Panc1 (cell line): ENCODE results near the gene ITSN2. TPM values are rescaled to one million over a fixed set of nuclear protein-coding genes. Genes with fewer than 3 reads are reported as not detected.

Experiments
- ATAC-seq: fragments of 200-7000 bp; cut with Tn5 transposase; 2 replicates; pipeline ENCODE4 v1.9.1; 2020; ENCODE audit warnings: mild to moderate bottlenecking, moderate library complexity
- BruUV-seq: library from RNA; stranded (reverse); fragments of 400-500 nt; replicated peaks from 2 replicates; lab custom pipeline; 2021; lab: Mats Ljungman, UMichigan
- CTCF ChIA-PET: fragments of 300-600 bp; sonication (Branson Sonifier 250); formaldehyde crosslinking; loops from one replicate; lab custom pipeline; 2022; ENCODE audit warnings: antibody characterized with exemption; lab: Charles Lee
- POLR2A ChIA-PET: fragments of 300-600 bp; sonication (Branson Sonifier 250); formaldehyde crosslinking; loops from one replicate; lab custom pipeline; 2022; ENCODE audit warnings: antibody characterized with exemption; lab: Charles Lee
- DNase-seq: peaks from one replicate; pipeline ENCODE4 v3.0.0-alpha.2; 2010; ENCODE audit warnings: low read depth, low spot score
- H3K27ac ChIP-seq: 2 replicates; pipeline ENCODE4 v1.5.1; 2011; ENCODE audit warnings: mild to moderate bottlenecking, low read length, inconsistent platforms
- H3K27me3 ChIP-seq: fragments of 200-500 bp; sonication (Bioruptor generic); 2 replicates; pipeline ENCODE4 v1.6.0; 2014; ENCODE audit warnings: low read length, inconsistent platforms; ENCODE audit not compliant: control insufficient read depth, insufficient read depth
- H3K36me3 ChIP-seq: fragments of 200-500 bp; sonication (Bioruptor generic); 2 replicates; pipeline ENCODE4 v1.5.1; 2014; ENCODE audit warnings: inconsistent platforms, mild to moderate bottlenecking, low read length, moderate library complexity; ENCODE audit not compliant: control insufficient read depth, insufficient read depth
- H3K4me1 ChIP-seq: 2 replicates; pipeline ENCODE4 v1.5.1; 2011; ENCODE audit warnings: inconsistent platforms, mild to moderate bottlenecking, low read length, moderate library complexity; ENCODE audit not compliant: control insufficient read depth, insufficient read depth
- H3K4me3 ChIP-seq, 2 experiments: 2 replicates each; pipeline ENCODE4 v1.5.1; 2011 to 2012; ENCODE audit warnings: low read depth in 2 of 2, low read length in 2 of 2, mild to moderate bottlenecking in 2 of 2, inconsistent platforms in 1 of 2, moderate library complexity in 1 of 2
- H3K9me3 ChIP-seq: fragments of 200-500 bp; sonication (Bioruptor generic); 2 replicates; pipeline ENCODE4 v1.5.1; 2014; ENCODE audit warnings: low read depth, mild to moderate bottlenecking, inconsistent platforms, low read length, moderate library complexity; ENCODE audit not compliant: control insufficient read depth, insufficient read depth
- POLR2AphosphoS5 ChIP-seq: IDR thresholded peaks from 2 replicates; pipeline ENCODE4 v1.6.1; 2012; ENCODE audit warnings: mild to moderate bottlenecking, low read depth, low read length, moderate library complexity
- SIN3A ChIP-seq: IDR thresholded peaks from 2 replicates; pipeline ENCODE4 v1.6.1; 2012; ENCODE audit warnings: low read depth, mild to moderate bottlenecking, low read length, moderate library complexity, borderline replicate concordance; ENCODE audit not compliant: insufficient read depth
- TCF7L2 ChIP-seq: IDR thresholded peaks from 2 replicates; pipeline ENCODE4 v1.6.1; 2011; ENCODE audit warnings: mild to moderate bottlenecking, low read depth, low read length, inconsistent platforms
- in situ Hi-C: cut with HindIII; loops from 2 replicates; pipeline ENCODE4 v1.10.0; 2016; ENCODE audit warnings: low sequenced_read_pairs, low pct_unique_long_range_greater_than_20kb
- intact Hi-C: fragments of 100-400 bp; cut with micrococcal nuclease; formaldehyde crosslinking; loops from one replicate; pipeline ENCODE4 v1.10.0; 2022; ENCODE audit not compliant: unreplicated experiment
- total RNA-seq: library from RNA; stranded (reverse); gene quantifications from one replicate; pipeline ENCODE4 v1.2.1, GENCODE V29; 2021; ENCODE audit not compliant: unreplicated experiment
- TF ChIP-seq, protein P1 (sequence below), 2 experiments: IDR thresholded peaks; 2 replicates each; pipeline ENCODE4 v1.6.1; 2011 to 2012; ENCODE audit warnings: low read depth in 2 of 2, control low read depth in 1 of 2, low read length in 1 of 2, mild to moderate bottlenecking in 1 of 2, moderate library complexity in 1 of 2; ENCODE audit not compliant: insufficient read depth in 1 of 2
- TF ChIP-seq, protein P2 (sequence below): fragments of 450-650 bp; IDR thresholded peaks from 2 replicates; pipeline ENCODE4 v1.5.1; 2017; ENCODE audit warnings: mild to moderate bottlenecking

Gene ITSN2
- total RNA-seq, 1 experiment from 2014 or later = 57.7 TPM

DNA sequence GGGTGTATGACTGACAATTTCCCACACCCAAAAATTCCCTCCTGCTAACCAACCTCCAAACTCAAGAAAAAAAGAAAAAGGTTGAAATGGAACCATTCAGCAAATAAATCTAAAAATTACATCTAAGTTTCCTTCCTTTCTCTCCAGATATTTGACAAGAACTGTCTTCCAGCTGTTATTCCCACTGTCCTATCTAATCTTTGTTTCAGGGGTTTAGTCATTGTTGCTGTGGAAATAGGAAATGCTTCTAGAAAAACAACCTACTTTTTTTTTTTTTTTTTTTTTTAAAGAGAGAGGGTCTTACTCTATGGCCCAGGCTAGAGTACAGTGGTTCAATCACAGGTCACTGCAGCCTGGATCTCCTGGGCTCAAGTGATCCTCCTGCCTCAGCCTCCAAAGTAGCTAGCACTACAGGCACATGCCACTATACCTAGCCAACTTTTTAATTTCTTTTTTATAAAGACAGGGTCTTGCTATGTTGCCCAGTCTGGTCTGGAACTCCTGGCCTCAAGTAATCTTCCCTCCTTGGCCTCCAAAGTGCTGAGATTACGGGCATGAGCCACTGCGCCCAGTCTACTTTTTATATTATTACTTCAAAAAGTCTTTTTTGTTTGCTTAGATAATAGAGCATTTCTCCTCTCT lies 88.1 kb downstream of the ITSN2 start:
- H3K27me3 ChIP-seq = no peaks in the 10 kb centered on the region
- ChIA-PET CTCF (no interaction called here), POLR2A (interaction anchor here (0.6 kb wide), 1 partner anchor 65 kb away, joined by 3 read pairs; no protein-coding TSS in a partner anchor)
- H3K36me3 ChIP-seq = peaks cover 29% of the 10 kb centered on the region
- ATAC-seq (no peak), DNase-seq (no peak)
- no peak overlapping the region for H3K27ac ChIP-seq
- no TSS peak for BruUV-seq
- in situ Hi-C loops (no loop called here), intact Hi-C loops (no loop called here)
- no peaks in the 10 kb centered on the region for H3K4me1 ChIP-seq
- TF ChIP-seq, protein P1, sequence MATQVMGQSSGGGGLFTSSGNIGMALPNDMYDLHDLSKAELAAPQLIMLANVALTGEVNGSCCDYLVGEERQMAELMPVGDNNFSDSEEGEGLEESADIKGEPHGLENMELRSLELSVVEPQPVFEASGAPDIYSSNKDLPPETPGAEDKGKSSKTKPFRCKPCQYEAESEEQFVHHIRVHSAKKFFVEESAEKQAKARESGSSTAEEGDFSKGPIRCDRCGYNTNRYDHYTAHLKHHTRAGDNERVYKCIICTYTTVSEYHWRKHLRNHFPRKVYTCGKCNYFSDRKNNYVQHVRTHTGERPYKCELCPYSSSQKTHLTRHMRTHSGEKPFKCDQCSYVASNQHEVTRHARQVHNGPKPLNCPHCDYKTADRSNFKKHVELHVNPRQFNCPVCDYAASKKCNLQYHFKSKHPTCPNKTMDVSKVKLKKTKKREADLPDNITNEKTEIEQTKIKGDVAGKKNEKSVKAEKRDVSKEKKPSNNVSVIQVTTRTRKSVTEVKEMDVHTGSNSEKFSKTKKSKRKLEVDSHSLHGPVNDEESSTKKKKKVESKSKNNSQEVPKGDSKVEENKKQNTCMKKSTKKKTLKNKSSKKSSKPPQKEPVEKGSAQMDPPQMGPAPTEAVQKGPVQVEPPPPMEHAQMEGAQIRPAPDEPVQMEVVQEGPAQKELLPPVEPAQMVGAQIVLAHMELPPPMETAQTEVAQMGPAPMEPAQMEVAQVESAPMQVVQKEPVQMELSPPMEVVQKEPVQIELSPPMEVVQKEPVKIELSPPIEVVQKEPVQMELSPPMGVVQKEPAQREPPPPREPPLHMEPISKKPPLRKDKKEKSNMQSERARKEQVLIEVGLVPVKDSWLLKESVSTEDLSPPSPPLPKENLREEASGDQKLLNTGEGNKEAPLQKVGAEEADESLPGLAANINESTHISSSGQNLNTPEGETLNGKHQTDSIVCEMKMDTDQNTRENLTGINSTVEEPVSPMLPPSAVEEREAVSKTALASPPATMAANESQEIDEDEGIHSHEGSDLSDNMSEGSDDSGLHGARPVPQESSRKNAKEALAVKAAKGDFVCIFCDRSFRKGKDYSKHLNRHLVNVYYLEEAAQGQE (IDR thresholded peaks at IDR 0.05; ENCODE audit: insufficient read depth in 1 of 2, low read depth in 2 of 2, low read length in 1 of 2) = no peak
- TF ChIP-seq, protein P2, sequence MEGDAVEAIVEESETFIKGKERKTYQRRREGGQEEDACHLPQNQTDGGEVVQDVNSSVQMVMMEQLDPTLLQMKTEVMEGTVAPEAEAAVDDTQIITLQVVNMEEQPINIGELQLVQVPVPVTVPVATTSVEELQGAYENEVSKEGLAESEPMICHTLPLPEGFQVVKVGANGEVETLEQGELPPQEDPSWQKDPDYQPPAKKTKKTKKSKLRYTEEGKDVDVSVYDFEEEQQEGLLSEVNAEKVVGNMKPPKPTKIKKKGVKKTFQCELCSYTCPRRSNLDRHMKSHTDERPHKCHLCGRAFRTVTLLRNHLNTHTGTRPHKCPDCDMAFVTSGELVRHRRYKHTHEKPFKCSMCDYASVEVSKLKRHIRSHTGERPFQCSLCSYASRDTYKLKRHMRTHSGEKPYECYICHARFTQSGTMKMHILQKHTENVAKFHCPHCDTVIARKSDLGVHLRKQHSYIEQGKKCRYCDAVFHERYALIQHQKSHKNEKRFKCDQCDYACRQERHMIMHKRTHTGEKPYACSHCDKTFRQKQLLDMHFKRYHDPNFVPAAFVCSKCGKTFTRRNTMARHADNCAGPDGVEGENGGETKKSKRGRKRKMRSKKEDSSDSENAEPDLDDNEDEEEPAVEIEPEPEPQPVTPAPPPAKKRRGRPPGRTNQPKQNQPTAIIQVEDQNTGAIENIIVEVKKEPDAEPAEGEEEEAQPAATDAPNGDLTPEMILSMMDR = no peak
- TF ChIP-seq POLR2AphosphoS5 = no peak
- no peak for TF ChIP-seq SIN3A
- no peak for TF ChIP-seq TCF7L2
- no peaks in the 10 kb centered on the region for H3K9me3 ChIP-seq
- no peak overlapping the region for H3K4me3 ChIP-seq

GRCh38 chr2:24269265-24269664 lies 91.1 kb downstream of the ITSN2 start:
- Histone ChIP-seq H3K36me3 (peaks cover 25% of the 10 kb centered on the region), H3K9me3 (no peaks in the 10 kb centered on the region), H3K4me3 (no peak overlapping the region), H3K27me3 (no peaks in the 10 kb centered on the region), H3K27ac (no peak overlapping the region), H3K4me1 (no peaks in the 10 kb centered on the region)
- ChIA-PET POLR2A (no interaction called here), CTCF (no interaction called here)
- intact Hi-C loops (no loop called here), in situ Hi-C loops (no loop called here)
- TF ChIP-seq, protein P2 = no peak
- no peak for TF ChIP-seq SIN3A
- TF ChIP-seq POLR2AphosphoS5 = no peak
- TF ChIP-seq, protein P1 (IDR thresholded peaks at IDR 0.05; ENCODE audit: insufficient read depth in 1 of 2, low read depth in 2 of 2, low read length in 1 of 2) = no peak
- TF ChIP-seq TCF7L2 = no peak
- ATAC-seq = no peak; the same call in 1 of the 2 replicates
- BruUV-seq = no TSS peak
- DNase-seq = peak; percentile 65
